Nephron (organoid): ENCODE measurements around the gene GPR3.

Experiments used
- H3K27ac Mint-ChIP-seq, 3 experiments: 2 replicates each; pipeline ENCODE4 v1.8.0; 2020; ENCODE audit warnings: mixed read lengths in 3 of 3, mild to moderate bottlenecking in 2 of 3, moderate library complexity in 1 of 3
- H3K27me3 Mint-ChIP-seq: 2 replicates; pipeline ENCODE4 v1.8.0; 2021; ENCODE audit warnings: low read depth, mild to moderate bottlenecking, moderate library complexity, mixed read lengths
- H3K36me3 Mint-ChIP-seq: 2 replicates; pipeline ENCODE4 v1.8.0; 2020; ENCODE audit warnings: low read depth, mixed read lengths
- H3K4me1 Mint-ChIP-seq: 2 replicates; pipeline ENCODE4 v1.8.0; 2020; ENCODE audit warnings: mixed read lengths
- H3K4me3 Mint-ChIP-seq, 3 experiments: 2 replicates each; pipeline ENCODE4 v1.8.0; 2020; ENCODE audit warnings: mild to moderate bottlenecking in 3 of 3, mixed read lengths in 3 of 3, moderate library complexity in 2 of 3
- H3K9me3 Mint-ChIP-seq: 2 replicates; pipeline ENCODE4 v1.8.0; 2020; ENCODE audit warnings: mixed read lengths
- CTCF ChIP-seq, 3 experiments: fragments of 200-600 bp; sonication (generic); IDR thresholded peaks; one replicate each; pipeline ENCODE4 v1.5.0; 2021; ENCODE audit warnings: antibody characterized with exemption in 3 of 3; ENCODE audit not compliant: unreplicated experiment in 3 of 3

Gene GPR3

GRCh38 chr1:27417713-27418112, 25.3 kb downstream of the GPR3 start:
- peaks cover 49% of the 10 kb centered on the region for H3K36me3 Mint-ChIP-seq
- no peak for TF ChIP-seq CTCF (IDR thresholded peaks at IDR 0.05; ENCODE audit: unreplicated experiment in 3 of 3)
- H3K4me1 Mint-ChIP-seq, result peaks cover 50% of the 10 kb centered on the region
- no peaks in the 10 kb centered on the region for H3K9me3 Mint-ChIP-seq
- peak overlapping the region; percentile 97 to 99 (median 98) for H3K27ac Mint-ChIP-seq
- no peaks in the 10 kb centered on the region for H3K27me3 Mint-ChIP-seq
- no peak overlapping the region for H3K4me3 Mint-ChIP-seq

GRCh38 chr1:27418326-27419185, 26.1 kb downstream of the GPR3 start:
- no peaks in the 10 kb centered on the region for H3K27me3 Mint-ChIP-seq
- peak overlapping the region in 2 of 3 experiments; percentile 17 to 38 for H3K4me3 Mint-ChIP-seq
- H3K27ac Mint-ChIP-seq, result peak overlapping the region; percentile 97 to 99 (median 98)
- peaks cover 52% of the 10 kb centered on the region for H3K4me1 Mint-ChIP-seq
- TF ChIP-seq CTCF (IDR thresholded peaks at IDR 0.05; ENCODE audit: unreplicated experiment in 3 of 3), result no peak
- peaks cover 40% of the 10 kb centered on the region for H3K36me3 Mint-ChIP-seq
- H3K9me3 Mint-ChIP-seq, result no peaks in the 10 kb centered on the region

GRCh38 chr1:27423709-27424108, 31.3 kb downstream of the GPR3 start:
- peaks cover 52% of the 10 kb centered on the region for H3K4me1 Mint-ChIP-seq
- H3K4me3 Mint-ChIP-seq, result no peak overlapping the region
- TF ChIP-seq CTCF (IDR thresholded peaks at IDR 0.05; ENCODE audit: unreplicated experiment in 3 of 3), result no peak
- H3K36me3 Mint-ChIP-seq, result peaks cover 24% of the 10 kb centered on the region
- no peaks in the 10 kb centered on the region for H3K9me3 Mint-ChIP-seq
- H3K27ac Mint-ChIP-seq, result peak overlapping the region; percentile 73 to 79 (median 75)
- H3K27me3 Mint-ChIP-seq, result no peaks in the 10 kb centered on the region

- Mint-ChIP-seq H3K9me3 (no peaks in the 10 kb centered on the region), H3K4me3 (peak overlapping the region in 1 of 3 experiments; percentile 61), H3K27ac (peak overlapping the region; percentile 77 to 94 (median 89)), H3K27me3 (no peaks in the 10 kb centered on the region), H3K4me1 (peaks cover 62% of the 10 kb centered on the region), H3K36me3 (peaks cover 24% of the 10 kb centered on the region)
- no peak for TF ChIP-seq CTCF (IDR thresholded peaks at IDR 0.05; ENCODE audit: unreplicated experiment in 3 of 3)
Measured at GRCh38 chr1:27427329-27427728, 34.9 kb downstream of the GPR3 start.

GRCh38 chr1:27427816-27428315, 35.4 kb downstream of the GPR3 start:
- Mint-ChIP-seq H3K27me3 (no peaks in the 10 kb centered on the region), H3K4me3 (peak overlapping the region in 2 of 3 experiments; percentile 37 to 49), H3K4me1 (peaks cover 62% of the 10 kb centered on the region), H3K27ac (peak overlapping the region; percentile 77 to 94 (median 89)), H3K36me3 (peaks cover 24% of the 10 kb centered on the region), H3K9me3 (no peaks in the 10 kb centered on the region)
- no peak for TF ChIP-seq CTCF (IDR thresholded peaks at IDR 0.05; ENCODE audit: unreplicated experiment in 3 of 3)
